SH-SY5Y (cell line): ENCODE measurements around the gene PAF1.

Experiments
- GATA2 ChIP-seq: IDR thresholded peaks from 2 replicates; pipeline ENCODE4 v1.6.1; 2011; ENCODE audit warnings: mild to moderate bottlenecking, low read depth, low read length
- GATA3 ChIP-seq: IDR thresholded peaks from 2 replicates; pipeline ENCODE4 v1.6.1; 2011; ENCODE audit warnings: low read depth, mild to moderate bottlenecking, low read length, moderate library complexity

DNA sequence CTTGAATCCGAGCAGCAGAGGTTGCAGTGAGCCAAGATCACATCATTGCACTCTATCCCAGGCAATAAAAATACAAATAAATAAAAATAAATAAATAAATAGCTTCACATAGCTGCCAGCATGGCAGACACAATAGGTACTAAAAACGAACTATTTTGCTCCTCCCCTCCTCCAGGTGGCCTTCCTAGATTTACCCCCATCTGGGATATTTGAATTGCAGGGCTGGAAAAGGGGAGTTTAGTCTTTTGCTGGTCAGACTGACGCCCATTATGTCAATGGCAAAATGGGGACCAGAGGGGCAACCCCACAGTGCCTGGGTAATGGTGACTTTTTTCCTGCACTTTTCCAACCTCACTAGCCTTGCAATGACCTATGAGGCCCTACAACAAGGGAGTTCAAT lies 54.4 kb downstream of the PAF1 start:
- no peak for TF ChIP-seq GATA2
- TF ChIP-seq GATA3 = no peak
